ENCODE data around the gene PPP1R8. TPM values are rescaled to one million over a fixed set of nuclear protein-coding genes. Genes with fewer than 3 reads are reported as not detected.

The PPP1R8 gene
- total and polyA plus RNA-seq, 9 donors: 24.9 to 49.0 (median 37.4) TPM

DNA sequence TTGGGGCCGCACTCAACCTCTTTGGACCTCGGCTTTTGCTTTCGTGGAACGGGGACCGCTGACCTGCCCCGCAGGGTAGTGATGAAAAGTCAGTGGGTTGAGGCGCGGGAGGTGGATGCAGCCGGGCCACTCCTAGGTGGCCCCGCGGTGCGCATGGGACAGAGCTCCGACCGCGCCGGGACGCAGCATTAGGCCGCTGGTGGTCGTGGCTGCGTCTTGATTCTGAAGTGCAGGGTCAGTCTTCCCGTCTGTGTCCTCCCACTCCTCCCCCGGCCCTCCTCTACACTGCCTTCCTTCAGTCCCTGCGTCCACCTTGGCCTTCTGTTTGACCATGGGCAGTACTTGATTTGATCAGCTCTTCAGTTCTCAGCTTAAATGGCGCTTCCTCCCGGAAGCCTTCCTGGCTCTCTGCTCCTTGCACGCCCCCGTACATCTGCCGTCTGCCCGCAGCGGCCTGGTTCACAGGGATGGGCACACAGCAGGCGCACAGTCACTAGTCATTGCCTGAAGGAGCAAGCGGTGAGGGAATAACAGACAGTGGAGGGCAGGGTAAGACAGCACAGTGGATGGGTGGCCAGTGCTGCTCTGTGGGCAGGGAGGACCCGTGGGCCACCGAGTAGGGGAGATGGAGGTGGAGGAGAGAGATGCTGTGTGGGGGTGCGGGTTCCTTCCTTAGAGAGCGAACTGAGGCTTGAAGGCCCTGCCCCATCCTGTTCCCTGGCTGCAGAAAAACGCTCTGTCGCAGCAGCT lies 42.4 kb downstream of the PPP1R8 start:
- Histone ChIP-seq H3K9me3 (no peaks in the 10 kb centered on the region), H3K4me1 (ENCODE audit: insufficient read depth) (no peaks in the 10 kb centered on the region), H3K27me3 (no peaks in the 10 kb centered on the region), H3K27ac (no peak overlapping the region), H3K36me3 (no peaks in the 10 kb centered on the region), H3K4me3 (peak overlapping the region; percentile 48)
- intact Hi-C loops (cut with DNase I): no loop called here
- 13 to 18% (median 13%) methylated on average over 33 to 38 of the region's 38 CpGs for WGBS, 3 donors
- TF ChIP-seq EP300 (IDR thresholded peaks at IDR 0.05) (no peak), POLR2A (IDR thresholded peaks at IDR 0.05) (no peak)
- TF ChIP-seq, protein P1, sequence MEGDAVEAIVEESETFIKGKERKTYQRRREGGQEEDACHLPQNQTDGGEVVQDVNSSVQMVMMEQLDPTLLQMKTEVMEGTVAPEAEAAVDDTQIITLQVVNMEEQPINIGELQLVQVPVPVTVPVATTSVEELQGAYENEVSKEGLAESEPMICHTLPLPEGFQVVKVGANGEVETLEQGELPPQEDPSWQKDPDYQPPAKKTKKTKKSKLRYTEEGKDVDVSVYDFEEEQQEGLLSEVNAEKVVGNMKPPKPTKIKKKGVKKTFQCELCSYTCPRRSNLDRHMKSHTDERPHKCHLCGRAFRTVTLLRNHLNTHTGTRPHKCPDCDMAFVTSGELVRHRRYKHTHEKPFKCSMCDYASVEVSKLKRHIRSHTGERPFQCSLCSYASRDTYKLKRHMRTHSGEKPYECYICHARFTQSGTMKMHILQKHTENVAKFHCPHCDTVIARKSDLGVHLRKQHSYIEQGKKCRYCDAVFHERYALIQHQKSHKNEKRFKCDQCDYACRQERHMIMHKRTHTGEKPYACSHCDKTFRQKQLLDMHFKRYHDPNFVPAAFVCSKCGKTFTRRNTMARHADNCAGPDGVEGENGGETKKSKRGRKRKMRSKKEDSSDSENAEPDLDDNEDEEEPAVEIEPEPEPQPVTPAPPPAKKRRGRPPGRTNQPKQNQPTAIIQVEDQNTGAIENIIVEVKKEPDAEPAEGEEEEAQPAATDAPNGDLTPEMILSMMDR (IDR thresholded peaks at IDR 0.05): no peak
- DNase-seq: no peak

DNA sequence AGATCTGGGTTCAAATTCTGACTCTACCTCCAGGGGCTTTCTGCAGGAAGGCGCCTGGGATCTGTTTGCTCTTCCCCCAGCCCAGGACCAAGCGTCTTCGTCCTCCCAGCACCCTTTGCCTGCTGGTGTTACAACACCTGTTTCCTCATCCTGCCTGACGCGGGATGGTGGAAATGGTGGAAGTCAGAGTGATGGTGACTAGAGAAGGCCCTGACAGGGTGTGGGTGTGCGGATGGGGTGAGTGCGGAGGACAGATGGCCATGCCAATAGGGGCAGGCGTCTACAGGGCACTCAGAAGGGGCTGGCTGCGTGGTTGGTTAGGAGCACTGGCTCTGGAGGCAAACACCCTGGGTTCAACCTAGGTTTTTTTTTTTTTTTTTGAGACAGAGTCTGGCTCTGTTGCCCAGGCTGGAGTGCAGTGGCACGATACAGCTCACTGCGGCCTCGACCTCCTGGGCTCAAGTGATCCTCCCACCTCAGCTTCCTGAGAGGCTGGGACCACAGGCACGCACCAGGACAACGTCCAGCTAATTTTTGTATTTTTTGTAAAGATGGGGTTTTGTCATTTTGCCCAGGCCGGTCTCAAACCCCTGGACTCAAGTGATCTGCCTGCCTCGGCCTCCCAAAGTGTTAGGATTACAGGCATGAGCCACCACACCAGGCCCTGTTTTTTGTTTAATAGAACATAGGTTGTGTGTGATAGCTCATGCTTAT lies 43.2 kb downstream of the PPP1R8 start:
- Histone ChIP-seq H3K36me3 (no peaks in the 10 kb centered on the region), H3K27ac (no peak overlapping the region), H3K4me3 (peak overlapping the region; percentile 48), H3K4me1 (ENCODE audit: insufficient read depth) (no peaks in the 10 kb centered on the region), H3K27me3 (no peaks in the 10 kb centered on the region), H3K9me3 (no peaks in the 10 kb centered on the region)
- WGBS, 3 donors: 81 to 93% (median 86%) methylated on average over 16 of the region's 16 CpGs
- DNase-seq: no peak
- TF ChIP-seq, protein P1 (IDR thresholded peaks at IDR 0.05): no peak
- TF ChIP-seq EP300 (IDR thresholded peaks at IDR 0.05) (no peak), POLR2A (IDR thresholded peaks at IDR 0.05) (no peak)
- intact Hi-C loops (cut with DNase I): no loop called here

DNA sequence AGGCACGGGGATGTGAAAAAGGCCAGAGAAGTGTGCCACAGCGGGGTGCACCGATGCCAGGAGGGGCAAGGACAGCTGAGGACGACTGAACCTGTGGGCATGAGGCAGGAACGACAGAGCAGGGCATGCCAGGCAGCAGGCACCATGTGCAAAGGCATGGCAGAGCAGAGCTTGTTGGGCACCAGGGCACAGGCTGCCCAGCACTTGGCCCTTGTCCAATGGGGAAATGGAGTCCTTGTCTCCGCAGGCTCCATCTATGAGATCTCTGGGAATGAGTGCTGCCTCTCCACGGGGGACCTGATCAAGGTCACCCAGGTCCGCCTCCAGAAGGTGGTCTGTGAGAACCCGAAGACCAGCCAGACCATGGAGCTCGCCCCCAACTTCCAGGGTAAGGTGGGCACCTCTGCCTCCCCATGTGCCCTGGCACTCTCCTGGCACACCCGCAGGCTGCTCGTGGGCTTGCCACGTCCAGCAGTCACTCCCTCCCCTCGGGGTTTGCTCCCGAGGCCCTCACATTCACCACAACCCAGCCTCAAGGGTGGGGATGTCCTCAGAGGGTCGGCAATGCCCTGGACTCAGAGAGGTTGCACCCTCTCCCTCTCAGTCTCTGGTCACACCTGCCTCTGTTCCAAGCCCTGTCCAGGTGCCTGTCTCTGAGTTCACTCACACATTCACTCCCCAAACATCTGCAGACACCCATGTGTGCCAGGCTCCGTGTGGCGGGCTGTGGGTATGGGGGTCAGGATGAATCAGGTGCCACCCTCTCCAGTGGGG lies 45.9 kb downstream of the PPP1R8 start:
- no peaks in the 10 kb centered on the region for H3K9me3 ChIP-seq
- DNase-seq: no peak
- no peaks in the 10 kb centered on the region for H3K36me3 ChIP-seq
- no peak overlapping the region for H3K27ac ChIP-seq
- intact Hi-C loops (cut with DNase I): no loop called here
- H3K4me3 ChIP-seq: no peak overlapping the region
- TF ChIP-seq, protein P1 (IDR thresholded peaks at IDR 0.05): no peak
- TF ChIP-seq POLR2A (IDR thresholded peaks at IDR 0.05) (no peak), EP300 (IDR thresholded peaks at IDR 0.05) (no peak)
- H3K27me3 ChIP-seq: no peaks in the 10 kb centered on the region
- 79 to 83% (median 81%) methylated on average over 18 of the region's 18 CpGs for WGBS, 3 donors
- H3K4me1 ChIP-seq (ENCODE audit: insufficient read depth): no peaks in the 10 kb centered on the region

DNA sequence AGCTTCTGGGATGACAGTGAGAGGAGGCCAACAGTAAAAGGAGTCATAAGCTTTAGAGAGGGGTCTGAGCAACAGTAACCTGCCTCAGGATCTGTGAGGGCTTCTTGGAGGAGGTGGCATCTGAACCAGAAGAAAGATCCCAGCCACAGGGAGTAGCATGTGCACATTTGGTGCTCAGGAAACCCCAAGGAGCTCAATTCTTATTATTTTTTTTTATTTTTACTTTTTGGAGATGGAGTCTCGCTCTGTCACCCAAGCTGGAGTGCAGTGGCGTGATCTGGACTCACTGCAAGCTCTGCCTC lies 46.5 kb downstream of the PPP1R8 start:
- intact Hi-C loops (cut with DNase I): no loop called here
- Histone ChIP-seq H3K27ac (no peak overlapping the region), H3K4me1 (ENCODE audit: insufficient read depth) (no peaks in the 10 kb centered on the region), H3K36me3 (no peaks in the 10 kb centered on the region), H3K4me3 (no peak overlapping the region), H3K27me3 (no peaks in the 10 kb centered on the region), H3K9me3 (no peaks in the 10 kb centered on the region)
- TF ChIP-seq EP300 (IDR thresholded peaks at IDR 0.05): no peak
- DNase-seq: no peak
- 96 to 98% (median 96%) methylated on average over 2 of the region's 2 CpGs for whole genome bisulfite sequencing, 3 donors

Measured in ovary (tissue), 9 donors.